ENCODE results near the gene HELLS.
"Not testable (repeated sequence)": the region's sequence is repeated elsewhere in the genome, so short reads cannot be mapped to it uniquely, and the experiment has no call there.

The HELLS gene

DNA sequence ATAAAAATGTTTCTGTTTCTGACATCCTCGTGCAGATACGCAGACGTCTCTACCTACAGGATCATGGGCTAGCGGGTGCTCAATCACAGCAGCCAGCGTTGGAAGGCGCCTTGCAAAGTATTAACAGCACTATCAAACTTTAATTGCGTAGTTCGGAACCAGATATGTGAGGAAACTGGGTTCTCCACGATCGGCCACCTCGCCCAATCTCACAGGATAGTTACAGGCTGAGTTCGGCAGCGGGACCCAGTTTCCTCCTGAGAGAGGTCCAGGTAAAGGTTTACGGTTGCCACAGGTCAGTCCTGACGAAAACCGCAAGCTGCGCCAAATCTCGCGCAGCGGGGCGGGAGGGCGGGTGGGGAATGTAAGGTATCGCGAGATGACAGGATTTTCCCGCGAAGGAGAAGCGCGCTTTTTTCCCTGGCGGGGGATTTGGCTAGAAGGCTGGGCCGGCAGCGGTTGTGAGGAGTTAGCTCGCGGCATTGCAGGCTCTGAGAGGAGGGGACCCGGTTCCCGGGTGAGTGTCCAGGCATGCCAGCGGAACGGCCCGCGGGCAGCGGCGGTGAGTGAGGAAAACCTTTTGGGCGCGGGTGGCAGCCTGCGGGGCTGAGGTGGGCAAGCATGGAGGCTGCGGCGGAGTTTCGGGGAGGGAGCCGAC lies at the start of gene HELLS:
Gene HELLS, plus strand, starts transcription at position 398 of the 658 bp plus-strand sequence. Its CDS starts 134 bp downstream, at position 532.
- DNase-seq (ENCODE audit: low spot score), result peak; percentile 46

DNA sequence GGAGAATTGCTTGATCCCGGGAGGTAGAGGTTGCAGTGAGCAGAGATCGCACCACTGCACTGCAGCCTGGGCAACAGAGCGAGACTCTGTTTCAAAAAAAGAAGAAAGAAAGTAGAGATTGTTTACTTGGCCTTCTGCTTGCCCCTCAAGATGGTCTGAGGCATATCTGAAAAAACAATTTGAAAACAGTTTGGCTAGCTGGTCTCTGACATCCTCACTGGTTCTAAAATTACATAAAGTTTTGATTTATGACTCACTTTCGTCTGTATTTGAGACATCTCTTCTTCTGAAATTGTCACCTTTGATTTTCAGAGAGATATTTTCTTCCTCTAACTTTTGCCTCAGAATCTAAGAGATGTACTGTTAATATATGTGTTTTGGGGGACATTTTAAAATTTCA lies 49.6 kb upstream of the HELLS start:
- DNase-seq (ENCODE audit: low spot score), result no peak

DNA sequence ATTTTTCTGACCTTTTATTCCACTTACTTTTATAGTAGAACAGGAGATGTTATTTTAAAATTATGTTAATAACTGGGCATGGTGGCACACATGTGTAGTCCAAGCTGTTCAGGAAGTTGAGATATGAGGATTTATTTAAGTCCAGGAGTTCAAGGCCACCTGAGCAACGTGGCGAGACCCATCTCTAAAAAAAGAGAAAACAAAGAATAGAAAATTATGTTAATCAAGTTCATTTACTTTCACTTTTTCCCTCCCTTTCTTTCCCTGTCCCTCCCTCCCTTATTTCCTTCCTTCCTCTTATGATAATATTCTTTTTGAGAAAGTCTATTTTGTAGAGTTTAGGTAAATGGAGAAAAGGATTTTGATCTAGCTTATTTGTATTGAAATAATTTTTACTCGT lies 48.9 kb upstream of the HELLS start:
- DNase-seq (ENCODE audit: low spot score), result no peak

DNA sequence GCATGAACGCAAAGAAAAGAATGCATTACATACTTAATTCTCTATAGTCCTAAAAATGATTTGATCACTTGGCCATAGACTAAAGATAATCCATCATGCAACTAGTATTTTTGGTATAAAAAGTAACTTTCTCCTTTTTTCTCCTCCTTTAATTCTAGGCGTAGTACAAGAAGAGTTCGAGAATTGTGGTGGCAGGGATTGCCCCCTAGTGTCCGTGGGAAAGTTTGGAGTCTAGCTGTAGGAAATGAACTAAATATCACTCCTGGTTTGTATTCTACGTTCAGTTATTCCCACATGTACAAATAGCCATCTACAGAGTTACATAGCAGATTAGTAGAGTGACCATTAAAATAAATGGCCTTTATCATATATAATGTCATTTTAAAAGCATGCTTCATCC lies 45.5 kb upstream of the HELLS start:
- peak; percentile 10 for DNase-seq (ENCODE audit: low spot score)

DNA sequence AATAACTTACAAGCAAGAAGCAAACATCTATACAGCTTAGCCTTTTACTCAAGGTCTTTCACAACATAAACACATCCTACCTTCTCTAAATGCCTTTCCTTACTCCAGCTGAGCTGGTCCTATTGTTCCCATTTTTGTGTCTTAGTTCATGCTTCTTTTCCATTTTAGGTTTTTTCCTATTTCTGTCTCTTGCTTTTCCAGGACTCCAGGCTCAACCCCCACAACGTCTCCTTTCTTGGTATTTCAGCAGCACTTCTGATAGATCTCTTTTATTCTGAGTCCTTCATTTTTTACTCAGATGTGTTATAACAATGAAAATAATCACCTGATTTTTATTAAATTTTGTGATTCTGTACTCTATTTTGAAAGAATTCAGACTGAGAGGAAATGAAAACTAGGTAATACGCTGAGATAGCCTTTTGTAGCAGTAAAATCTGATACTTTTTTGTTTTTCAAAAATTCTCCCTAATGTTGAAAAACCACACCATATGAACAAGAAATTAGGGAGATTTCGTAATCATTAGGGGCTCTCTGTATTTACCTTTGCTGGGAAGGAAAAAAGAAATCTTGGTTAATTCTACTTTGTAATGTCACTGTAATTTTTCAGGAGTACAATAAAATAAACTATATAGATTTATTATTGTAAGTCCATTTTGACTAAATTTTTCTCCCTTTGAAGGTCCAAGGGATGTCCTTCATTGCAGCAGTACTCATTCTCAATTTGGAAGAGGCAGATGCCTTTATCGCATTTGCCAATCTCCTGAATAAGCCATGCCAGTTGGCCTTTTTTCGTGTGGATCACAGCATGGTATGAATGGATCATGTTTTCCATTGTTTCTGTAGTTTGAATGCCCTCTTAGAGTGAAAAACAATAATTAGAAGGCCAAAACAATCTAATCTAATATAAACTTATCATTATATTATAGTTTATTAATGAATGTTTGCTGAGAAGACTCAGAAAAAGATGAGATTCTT lies 24.0 kb upstream of the HELLS start:
- DNase-seq (ENCODE audit: low spot score), result peak; percentile 52

DNA sequence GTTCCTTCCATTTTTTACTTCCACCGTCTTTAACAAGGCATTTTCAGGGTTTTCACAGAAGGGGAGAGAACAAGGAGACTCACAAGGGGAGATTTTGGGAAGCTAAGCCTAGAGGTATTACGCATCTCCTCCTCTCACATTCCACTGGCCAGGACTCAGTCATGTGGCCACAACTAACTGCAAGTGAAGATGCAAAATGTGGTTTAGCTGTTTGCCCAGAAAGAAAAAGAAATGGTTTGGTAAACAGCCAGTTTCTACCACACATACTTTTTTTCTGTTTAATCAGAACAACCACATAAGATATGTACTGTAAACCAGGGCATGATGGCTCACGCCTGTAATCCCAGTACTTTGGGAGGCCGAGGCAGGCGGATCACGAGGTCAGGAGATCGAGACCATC lies 21.4 kb upstream of the HELLS start:
- DNase-seq (ENCODE audit: low spot score), result no peak

DNA sequence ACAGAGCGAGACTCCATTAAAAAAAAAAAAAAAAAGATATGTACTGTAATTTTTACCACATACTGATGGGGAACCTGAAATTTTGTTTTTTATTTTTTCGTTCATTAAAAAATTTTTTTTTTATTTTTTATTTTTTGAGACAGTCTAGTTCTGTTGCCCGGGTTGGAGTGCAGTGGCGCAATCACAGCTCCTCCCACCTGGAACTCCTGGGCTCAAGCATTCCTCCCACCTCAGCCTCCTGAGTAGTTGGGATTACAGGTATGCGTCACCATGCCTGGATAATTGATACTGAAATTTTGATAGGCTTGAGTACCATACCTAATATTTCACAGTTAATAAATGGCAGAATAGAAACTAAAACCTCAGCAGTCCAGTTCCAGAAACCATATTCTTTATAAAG lies 20.9 kb upstream of the HELLS start:
- no peak for DNase-seq (ENCODE audit: low spot score)

DNA sequence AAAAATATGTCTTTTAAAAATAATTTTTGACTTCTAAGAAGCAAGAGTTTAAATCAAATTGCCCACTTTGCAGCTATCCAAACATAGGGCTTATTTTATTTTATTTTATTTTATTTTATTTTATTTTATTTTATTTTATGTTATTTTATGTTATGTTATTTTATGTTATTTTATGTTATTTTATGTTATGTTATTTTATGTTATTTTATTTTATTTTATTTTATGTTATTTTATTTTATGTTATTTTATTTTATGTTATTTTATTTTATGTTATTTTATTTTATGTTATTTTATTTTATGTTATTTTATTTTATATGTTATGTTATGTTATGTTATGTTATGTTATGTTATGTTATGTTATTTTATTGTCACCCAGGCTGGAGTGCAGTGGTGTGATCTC lies 14.0 kb upstream of the HELLS start:
- DNase-seq (ENCODE audit: low spot score), result not testable (repeated sequence)

DNA sequence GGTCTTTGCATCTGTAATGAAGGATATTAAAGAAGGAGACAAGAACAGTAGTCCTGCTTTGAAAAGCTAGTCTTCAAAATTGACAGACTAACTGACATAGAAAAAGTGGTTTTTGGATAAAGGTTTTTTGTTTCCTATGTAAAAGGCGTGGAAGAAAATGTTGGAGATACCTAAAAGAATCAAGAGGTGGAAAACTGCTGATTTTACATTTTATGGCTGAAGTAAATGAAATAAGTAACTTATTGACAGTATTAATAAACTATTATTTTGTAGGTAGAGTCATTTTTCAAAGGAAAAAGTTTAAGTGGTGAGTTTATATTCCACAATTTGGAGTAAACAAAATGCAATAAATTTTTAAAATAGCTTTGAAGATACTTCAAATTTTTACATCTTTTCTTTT lies 12.6 kb upstream of the HELLS start:
- DNase-seq (ENCODE audit: low spot score), result no peak

DNA sequence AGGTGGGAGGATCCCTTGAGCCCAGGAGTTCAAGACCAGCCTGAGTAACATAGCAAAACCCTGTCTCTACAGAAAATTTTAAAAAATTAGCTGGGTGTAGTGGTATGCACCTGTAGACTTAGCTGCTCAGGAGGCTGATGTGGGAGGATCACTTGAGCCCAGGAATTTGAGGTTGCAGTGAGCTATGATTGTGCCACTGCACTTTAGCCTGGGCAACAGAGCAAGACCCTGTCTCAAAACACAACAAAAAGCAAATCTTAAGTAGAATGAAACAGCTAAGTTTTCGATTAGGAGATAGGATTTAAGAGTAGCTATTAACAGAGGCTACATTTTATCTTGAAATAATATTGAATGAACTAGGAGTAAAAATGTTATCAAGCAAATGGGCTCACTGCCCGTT lies 3.3 kb upstream of the HELLS start:
- DNase-seq (ENCODE audit: low spot score), result not testable (repeated sequence)

DNA sequence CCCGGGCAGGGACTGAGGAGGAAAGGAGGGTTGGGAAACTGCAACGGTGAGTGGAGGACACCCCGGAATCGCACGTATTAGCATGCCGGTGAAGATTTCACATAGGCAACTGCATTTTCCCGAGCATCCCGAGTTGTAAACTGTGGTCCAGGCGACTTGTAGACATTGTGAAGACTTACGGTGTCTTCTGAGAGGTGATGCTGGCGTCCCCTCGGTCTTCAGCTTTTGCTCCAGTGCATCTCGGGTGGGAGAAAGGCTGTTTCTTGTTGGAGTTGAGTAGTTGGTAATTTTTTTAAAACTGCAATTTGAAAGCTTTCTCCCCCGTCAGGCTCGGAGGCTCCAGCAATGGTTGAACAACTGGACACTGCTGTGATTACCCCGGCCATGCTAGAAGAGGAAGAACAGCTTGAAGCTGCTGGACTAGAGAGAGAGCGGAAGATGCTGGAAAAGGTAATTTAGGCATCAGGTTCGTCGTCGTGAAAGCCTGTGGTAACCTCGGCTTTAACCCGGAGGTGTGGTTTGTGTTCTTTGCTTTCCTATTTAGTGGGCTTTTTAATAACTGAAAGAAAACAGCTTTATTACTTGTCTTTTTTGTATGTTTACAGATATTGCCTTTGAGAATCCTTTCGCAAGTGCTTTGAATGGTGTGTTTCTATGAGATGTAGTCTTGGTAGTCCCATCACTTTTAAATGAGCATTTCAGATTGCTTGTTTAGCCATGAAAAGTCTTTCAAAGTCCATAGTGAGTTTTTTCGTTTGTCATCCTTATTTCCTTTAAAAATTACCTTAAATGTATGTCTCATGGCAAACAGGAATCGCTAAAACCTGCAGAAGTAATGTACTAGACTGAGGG lies 687 bp downstream of the HELLS start:
- no peak for DNase-seq (ENCODE audit: low spot score)

DNA sequence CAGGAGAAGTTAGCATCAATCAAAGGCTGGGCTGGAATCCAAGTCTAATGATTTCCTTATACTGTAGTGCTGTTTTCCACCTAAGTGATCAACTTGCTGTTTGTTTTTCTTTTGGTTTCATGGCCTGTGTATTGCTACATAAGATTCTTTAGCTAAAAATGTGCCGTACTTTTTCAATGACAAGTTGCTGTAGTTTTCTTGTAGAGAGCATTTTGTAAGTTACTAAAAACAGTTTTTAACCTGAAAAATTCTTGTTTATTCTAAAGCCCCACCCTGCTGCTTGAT lies 1.3 kb downstream of the HELLS start:
- DNase-seq (ENCODE audit: low spot score), result no peak

DNA sequence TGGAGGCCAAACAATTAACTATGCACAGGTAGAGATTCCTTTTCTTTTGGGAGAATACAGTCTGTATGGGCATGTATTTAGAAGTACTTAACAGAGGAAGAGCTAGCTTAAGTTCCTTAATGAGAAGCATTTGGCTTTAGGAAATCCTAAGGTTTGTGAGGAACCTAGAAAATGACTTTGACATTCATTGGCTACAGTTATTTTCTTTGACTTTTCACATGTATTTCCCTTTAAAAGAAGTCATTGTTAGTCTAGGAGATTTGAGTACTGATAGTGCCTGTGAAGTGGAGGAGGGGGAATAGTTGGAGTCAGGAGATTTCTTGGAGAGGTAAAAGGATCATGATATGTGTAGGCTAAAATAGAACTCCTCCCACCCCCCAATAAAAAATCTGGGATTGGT lies 3.6 kb downstream of the HELLS start:
- no peak for DNase-seq (ENCODE audit: low spot score)

DNA sequence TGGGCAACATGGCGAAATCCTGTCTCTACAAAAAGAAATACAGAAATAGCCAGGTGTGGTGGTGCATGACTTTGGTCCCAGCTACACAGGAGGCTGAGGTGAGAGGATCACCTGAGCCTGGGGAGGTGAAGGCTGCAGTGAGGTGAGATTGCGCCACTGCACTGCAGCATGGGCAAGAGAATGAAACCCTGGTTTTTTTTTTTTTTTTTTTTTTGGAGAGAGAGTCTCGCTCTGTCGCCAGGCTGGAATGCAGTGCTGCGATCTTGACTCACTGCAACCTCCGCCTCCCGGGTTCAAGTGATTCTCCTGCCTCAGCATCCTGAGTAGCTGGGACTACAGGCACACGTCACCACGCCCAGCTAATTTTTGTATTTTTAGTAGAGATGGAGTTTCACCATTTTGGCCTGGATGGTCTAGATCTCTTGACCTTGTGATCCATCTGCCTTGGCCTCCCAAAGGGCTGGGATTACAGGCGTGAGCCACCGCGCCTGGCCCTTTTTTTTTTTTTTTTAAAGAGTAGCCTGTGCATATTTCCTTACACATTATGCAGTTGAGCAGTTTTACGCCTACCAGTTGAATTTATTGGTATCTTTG lies 22.2 kb downstream of the HELLS start:
- not testable (repeated sequence) for DNase-seq (ENCODE audit: low spot score)

DNA sequence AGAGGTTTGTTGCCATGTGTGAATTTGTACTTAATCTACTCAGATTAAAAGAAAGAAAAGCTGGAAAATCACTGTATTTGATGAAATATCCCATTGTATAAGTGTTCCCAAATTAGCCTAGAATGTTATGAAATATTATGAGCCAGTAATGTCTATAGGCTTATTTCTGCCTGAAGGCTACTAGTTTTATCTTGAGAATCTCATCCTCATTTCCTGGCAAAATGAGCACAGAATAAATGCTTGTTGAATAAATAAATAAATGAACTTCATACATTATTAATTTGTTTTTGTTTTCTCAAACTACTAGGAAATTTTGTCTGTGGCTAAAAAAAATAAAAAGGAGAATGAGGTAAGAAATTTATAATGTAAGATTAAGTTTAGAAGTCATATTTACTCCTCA lies 25.5 kb downstream of the HELLS start:
- DNase-seq (ENCODE audit: low spot score), result no peak

DNA sequence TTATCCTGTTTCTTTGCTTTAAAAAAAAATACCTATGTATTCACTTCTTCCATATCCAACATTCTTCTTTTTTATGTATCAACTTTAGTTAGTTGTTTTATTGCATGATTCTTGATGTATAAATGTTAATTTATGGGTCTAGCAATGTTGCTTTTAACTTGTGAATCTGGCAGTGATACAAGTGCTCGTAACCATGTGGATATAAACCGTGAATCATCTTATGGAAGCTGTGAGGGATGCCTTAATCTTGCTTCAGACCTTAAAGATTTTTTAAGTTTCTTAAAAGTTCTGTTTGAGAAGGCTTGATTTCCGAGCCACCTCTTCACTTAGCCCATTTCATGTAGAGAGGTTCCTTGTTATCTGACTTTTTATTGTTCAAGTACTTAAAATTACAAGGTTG lies 25.9 kb downstream of the HELLS start:
- no peak for DNase-seq (ENCODE audit: low spot score)

DNA sequence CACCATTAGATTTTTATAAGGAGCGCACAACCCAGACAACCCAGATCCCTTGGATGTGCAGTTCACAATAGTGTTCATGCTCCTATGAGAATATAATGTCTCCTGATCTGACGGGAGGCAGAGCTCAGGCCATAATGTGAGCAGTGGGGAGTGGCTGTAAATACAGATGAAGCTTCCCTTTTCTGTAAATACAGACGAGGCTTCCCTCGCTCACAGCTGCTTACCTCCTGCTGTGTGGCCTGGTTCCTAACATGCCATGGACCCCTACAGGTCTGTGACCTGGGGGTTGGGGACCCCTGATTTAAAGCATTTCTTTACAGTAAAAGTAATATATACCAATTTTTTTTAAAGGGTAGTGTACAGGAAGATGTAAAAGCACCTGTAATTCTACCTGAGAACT lies 33.2 kb downstream of the HELLS start:
- no peak for DNase-seq (ENCODE audit: low spot score)

DNA sequence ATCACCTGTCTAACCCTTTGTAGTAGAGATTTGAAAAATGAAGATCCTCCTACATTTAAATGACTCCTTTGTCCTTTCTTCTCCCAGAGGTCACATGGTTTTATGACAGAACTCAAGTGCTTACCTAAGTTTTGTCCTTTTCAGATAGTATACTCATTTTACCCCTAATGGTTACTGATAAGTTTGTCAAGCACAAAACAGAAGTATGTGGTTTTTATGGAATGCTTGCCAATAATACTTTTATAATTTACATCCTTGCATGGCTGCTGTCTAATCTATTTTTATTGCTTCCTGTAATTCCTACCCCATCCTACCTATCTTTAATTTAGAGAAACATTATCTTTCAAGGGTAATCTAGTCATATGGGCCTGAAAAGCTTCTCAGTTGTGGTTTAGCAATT lies 37.5 kb downstream of the HELLS start:
- no peak for DNase-seq (ENCODE audit: low spot score)

DNA sequence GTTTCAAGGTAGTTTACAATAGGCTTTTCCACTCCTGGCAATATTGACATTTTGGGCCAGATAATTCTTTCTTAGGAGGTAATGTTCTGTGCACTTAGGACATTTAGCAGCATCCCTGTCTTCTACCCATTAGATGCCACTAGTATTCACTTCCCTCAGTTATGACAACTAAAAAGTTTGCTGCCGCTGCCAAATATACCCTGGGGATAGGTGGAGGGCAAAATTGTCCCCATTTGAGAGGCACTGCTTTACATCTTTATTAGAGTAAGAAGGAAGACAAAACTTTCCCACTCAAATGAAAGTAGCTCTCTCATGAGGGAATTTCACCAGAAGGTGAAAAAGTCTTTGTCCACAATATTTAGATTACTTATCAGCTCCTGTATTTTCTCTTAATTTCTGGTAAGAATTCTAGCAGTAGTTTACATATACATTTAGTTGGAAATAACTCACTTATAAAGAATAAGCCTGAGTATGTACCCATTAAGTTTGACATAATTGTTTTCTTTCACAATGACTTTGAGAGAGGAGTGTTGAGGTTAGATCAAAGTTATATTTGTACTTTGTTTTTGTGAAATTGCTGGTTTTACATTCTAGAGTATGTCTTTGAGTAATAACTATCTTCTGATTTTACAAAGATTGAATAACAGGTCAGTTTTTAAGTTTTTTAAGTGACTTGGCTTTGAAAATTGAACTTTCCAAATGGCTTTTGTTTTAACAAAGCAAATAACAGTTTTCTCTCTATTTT lies 46.0 kb downstream of the HELLS start:
- no peak for DNase-seq (ENCODE audit: low spot score)

DNA sequence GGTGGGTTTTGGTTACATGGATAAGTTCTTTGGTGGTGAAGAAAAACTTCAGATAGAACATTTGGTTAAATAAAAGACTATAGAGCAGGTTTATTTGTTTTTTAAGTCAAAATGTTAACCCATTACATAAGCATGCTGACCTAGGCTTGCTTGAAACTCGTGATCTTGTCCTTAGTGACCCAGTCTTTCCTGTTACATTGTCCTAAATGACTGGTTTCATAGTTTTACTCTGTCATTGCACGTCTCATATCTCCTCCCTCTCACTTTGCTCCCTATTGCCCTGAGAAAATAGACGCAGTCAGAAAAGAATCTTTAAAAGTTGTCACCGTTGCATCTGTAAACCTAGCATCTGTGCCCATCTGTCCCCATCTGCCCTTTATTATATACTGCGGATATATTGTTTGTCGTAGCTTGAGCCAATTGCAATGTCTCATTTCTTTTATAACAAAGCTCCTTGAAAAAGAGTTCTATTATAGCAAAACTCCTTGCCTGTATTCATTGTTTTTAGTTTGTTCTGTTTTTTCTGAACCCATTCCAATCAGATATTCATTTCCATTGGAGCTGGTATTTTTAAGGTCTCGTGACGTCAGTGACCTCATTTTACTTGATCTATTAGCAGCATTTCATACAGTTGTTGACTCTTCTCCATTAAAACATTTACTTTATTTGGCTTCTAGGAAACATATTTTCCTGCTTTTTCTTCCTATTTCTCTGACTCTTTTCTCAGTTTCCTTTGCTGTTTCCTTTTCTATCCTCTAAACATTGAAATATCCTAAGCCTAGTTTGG lies 57.3 kb downstream of the HELLS start:
- no peak for DNase-seq (ENCODE audit: low spot score)

DNA sequence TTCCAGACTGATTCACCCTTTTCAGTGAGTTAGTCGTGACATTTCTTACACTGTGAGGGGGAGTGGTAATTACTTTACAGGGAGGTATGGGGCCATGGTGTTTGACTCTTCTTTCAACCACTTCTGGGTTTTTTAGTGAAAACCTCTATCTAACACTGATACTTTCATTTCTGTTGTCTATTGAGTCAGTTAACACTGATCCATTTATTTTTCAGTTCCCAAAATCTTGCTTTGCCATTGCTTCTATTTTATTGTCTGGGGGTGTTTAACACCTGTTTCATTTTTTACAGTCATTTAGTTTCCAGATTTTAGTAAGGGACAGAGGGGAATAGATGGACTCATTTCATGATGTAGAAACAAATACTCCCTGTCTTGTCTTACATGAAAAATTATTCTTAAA lies 61.5 kb downstream of the HELLS start:
- no peak for DNase-seq (ENCODE audit: low spot score)

Data from pons (tissue), 1 donor.